ENCODE data around the gene SMOC2.

- no peak for TF ChIP-seq CTCF (IDR thresholded peaks at IDR 0.05)
- no peak for TF ChIP-seq POLR2A (IDR thresholded peaks at IDR 0.05)
These were observed 196.8 kb downstream of the SMOC2 start for GRCh38 chr6:168637834-168638233.

All from Peyer's patch (tissue), 4 donors.